SU-DHL-6 (cell line): ENCODE data around the gene GGN.

Experiments used
- H2AFZ ChIP-seq: fragments of 200-600 bp; sonication (generic); 2 replicates; pipeline ENCODE4 v1.6.1; 2014; ENCODE audit warnings: low read depth, mild to moderate bottlenecking, moderate library complexity, mixed read lengths, antibody characterized with exemption, low read length; ENCODE audit not compliant: severe bottlenecking
- H3F3A ChIP-seq: fragments of 200-600 bp; shearing (Covaris generic); 2 replicates; pipeline ENCODE4 v1.6.0; 2016; ENCODE audit warnings: antibody characterized with exemption, mild to moderate bottlenecking; ENCODE audit not compliant: insufficient read depth
- H3K27ac ChIP-seq: fragments of 200-600 bp; sonication (generic); 2 replicates; pipeline ENCODE4 v1.5.1; 2016; ENCODE audit warnings: low read depth, mild to moderate bottlenecking, low read length, moderate library complexity, mixed read lengths
- H3K27me3 ChIP-seq: fragments of 200-600 bp; sonication (generic), shearing (Covaris generic); 2 replicates; pipeline ENCODE4 v1.6.0; 2014; ENCODE audit warnings: mild to moderate bottlenecking, low read length
- H3K36me3 ChIP-seq: fragments of 200-600 bp; sonication (generic); 2 replicates; pipeline ENCODE4 v1.6.1; 2014; ENCODE audit warnings: mild to moderate bottlenecking, low read length, mixed read lengths
- H3K4me2 ChIP-seq: fragments of 300-600, 200-600 bp; shearing (Covaris generic), sonication (generic); 2 replicates; pipeline ENCODE4 v1.6.0; 2014; ENCODE audit warnings: low read length, low read depth, mild to moderate bottlenecking; ENCODE audit not compliant: poor library complexity, severe bottlenecking
- H3K4me3 ChIP-seq: fragments of 200-600 bp; sonication (generic); 2 replicates; pipeline ENCODE4 v1.5.1; 2014; ENCODE audit warnings: antibody characterized with exemption, low read length, mild to moderate bottlenecking, mixed read lengths; ENCODE audit not compliant: insufficient read depth, poor library complexity, severe bottlenecking
- H3K79me2 ChIP-seq: fragments of 200-600 bp; sonication (generic); 2 replicates; pipeline ENCODE4 v1.6.1; 2014; ENCODE audit warnings: mild to moderate bottlenecking, low read length, moderate library complexity; ENCODE audit not compliant: insufficient read depth
- H3K9ac ChIP-seq: fragments of 200-600 bp; sonication (generic); 2 replicates; pipeline ENCODE4 v1.7.0; 2014; ENCODE audit warnings: mild to moderate bottlenecking, low read length
- H3K9me2 ChIP-seq: fragments of 200-600 bp; sonication (generic); replicated peaks from 2 replicates; pipeline ENCODE4 v1.6.1; 2014; ENCODE audit warnings: low read length; ENCODE audit not compliant: insufficient read depth
- H3K9me3 ChIP-seq: fragments of 200-600 bp; sonication (generic); 2 replicates; pipeline ENCODE4 v1.6.1; 2014; ENCODE audit warnings: low read length, mixed read lengths; ENCODE audit not compliant: insufficient read depth
- H4K20me1 ChIP-seq: fragments of 200-600 bp; sonication (generic); 2 replicates; pipeline ENCODE4 v1.6.1; 2014; ENCODE audit warnings: low read depth, mild to moderate bottlenecking, antibody characterized with exemption, low read length, moderate library complexity, mixed read lengths
- CTCF ChIP-seq: fragments of 200-600 bp; sonication (generic); IDR thresholded peaks from one replicate; pipeline ENCODE4 v1.5.1; 2017; ENCODE audit warnings: antibody characterized with exemption, mild to moderate bottlenecking, low read length, moderate library complexity; ENCODE audit not compliant: insufficient read depth, poor library complexity, severe bottlenecking
- EZH2phosphoT487 ChIP-seq: fragments of 200-600 bp; sonication (generic), shearing (Covaris generic); conservative IDR thresholded peaks from 2 replicates; pipeline ENCODE4 v1.6.1; 2018; ENCODE audit warnings: mild to moderate bottlenecking, antibody characterized with exemption, low read length, moderate library complexity, mixed read lengths

The GGN gene

DNA sequence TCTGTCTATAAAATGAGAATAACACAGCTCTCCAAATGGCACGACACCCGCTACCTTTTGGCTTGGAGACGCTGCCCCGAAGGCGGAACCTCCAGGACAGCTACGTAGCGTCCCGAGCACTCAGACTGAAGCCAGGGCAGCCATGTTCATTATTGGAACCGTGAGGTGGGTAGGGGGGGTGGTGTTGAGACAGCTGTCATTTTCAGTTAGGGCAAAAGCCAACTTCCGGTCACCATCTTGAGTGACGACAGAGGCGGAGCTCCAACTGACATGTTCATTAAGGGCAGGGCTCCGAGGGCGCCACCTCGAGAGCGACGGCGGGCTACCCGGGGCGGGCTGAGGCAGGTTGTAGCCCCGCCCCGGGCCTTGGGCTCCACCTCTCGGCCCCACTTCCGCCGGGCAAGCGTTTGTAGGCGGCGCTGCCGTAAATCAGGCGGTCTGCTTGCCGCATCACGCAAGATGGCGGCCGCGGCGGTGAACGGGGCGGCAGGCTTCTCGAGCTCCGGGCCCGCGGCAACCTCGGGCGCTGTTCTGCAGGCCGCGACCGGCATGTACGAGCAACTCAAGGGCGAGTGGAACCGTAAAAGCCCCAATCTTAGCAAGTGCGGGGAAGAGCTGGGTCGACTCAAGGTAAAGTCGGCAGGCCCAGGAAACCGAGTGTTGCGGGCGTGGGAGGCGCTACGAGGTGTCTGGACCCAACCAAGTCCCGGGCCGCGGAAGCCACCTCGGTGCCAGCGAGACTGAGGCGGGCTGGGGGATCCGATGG is 13.3 kb downstream of the GGN start, which contains the start of gene PSMD8:
Gene PSMD8 (plus strand): TSS at position 240 of the 766 bp plus-strand sequence. CDS start 31 bp downstream, at position 271.
- Histone ChIP-seq H4K20me1 (no peaks in the 10 kb centered on the region; the same call in 1 of the 2 replicates), H2AFZ (peak within 1 kb of the TSS; percentile 68)

GRCh38 chr19:38373907-38374331 is 13.9 kb downstream of the GGN start:
- no peaks in the 10 kb centered on the region; the same call in 1 of the 2 replicates for H3F3A ChIP-seq
- H3K9me3 ChIP-seq: no peaks in the 10 kb centered on the region
- H4K20me1 ChIP-seq: no peaks in the 10 kb centered on the region; the same call in 1 of the 2 replicates
- TF ChIP-seq CTCF (no peak), EZH2phosphoT487 (no peak)
- no peaks in the 10 kb centered on the region for H3K27me3 ChIP-seq
- no peaks in the 10 kb centered on the region for H3K36me3 ChIP-seq
- peaks cover 26% of the 10 kb centered on the region for H3K79me2 ChIP-seq
- peak overlapping the region; percentile 69 for H3K4me2 ChIP-seq
- peak overlapping the region; percentile 13; the same call in 1 of the 2 replicates for H3K27ac ChIP-seq
- peak overlapping the region; percentile 68 for H2AFZ ChIP-seq
- peak overlapping the region; percentile 50 for H3K4me3 ChIP-seq
- no peaks in the 10 kb centered on the region for H3K9me2 ChIP-seq
- peak overlapping the region; percentile 56 for H3K9ac ChIP-seq

More for the DNA sequence above, 13.3 kb downstream of the GGN start, which contains the start of gene PSMD8:
- peak within 1 kb of the TSS; percentile 55 for H3K27ac ChIP-seq
- H3K9me3 ChIP-seq: no peaks in the 10 kb centered on the region
- H3K9me2 ChIP-seq: no peaks in the 10 kb centered on the region
- no peaks in the 10 kb centered on the region for H3K36me3 ChIP-seq
- H3F3A ChIP-seq: no peaks in the 10 kb centered on the region; the same call in 1 of the 2 replicates
- peaks cover 26% of the 10 kb centered on the region for H3K79me2 ChIP-seq
- peak within 1 kb of the TSS; percentile 93 for H3K4me2 ChIP-seq
- TF ChIP-seq CTCF (no peak), EZH2phosphoT487 (no peak)
- H3K27me3 ChIP-seq: no peaks in the 10 kb centered on the region
- H3K4me3 ChIP-seq: peak within 1 kb of the TSS; percentile 93
- peak within 1 kb of the TSS; percentile 80 for H3K9ac ChIP-seq

GRCh38 chr19:38371081-38371480 is 16.8 kb downstream of the GGN start:
- Histone ChIP-seq H2AFZ (no peak overlapping the region), H3K27me3 (no peaks in the 10 kb centered on the region), H3K36me3 (no peaks in the 10 kb centered on the region), H3K79me2 (peaks cover 13% of the 10 kb centered on the region), H3K9me3 (no peaks in the 10 kb centered on the region), H4K20me1 (no peaks in the 10 kb centered on the region; the same call in 1 of the 2 replicates), H3K4me2 (no peak overlapping the region), H3K9me2 (no peaks in the 10 kb centered on the region), H3K4me3 (no peak overlapping the region), H3K27ac (no peak overlapping the region), H3K9ac (no peak overlapping the region), H3F3A (no peaks in the 10 kb centered on the region; the same call in 1 of the 2 replicates)
- TF ChIP-seq CTCF (no peak), EZH2phosphoT487 (no peak)
